ENCODE measurements around the gene ACTMAP. TPM values are rescaled to one million over a fixed set of nuclear protein-coding genes. Genes with fewer than 3 reads are reported as not detected.

The ACTMAP gene
- total and polyA plus RNA-seq, 12 donors: 2.2 to 28.0 (median 12.2) TPM

DNA sequence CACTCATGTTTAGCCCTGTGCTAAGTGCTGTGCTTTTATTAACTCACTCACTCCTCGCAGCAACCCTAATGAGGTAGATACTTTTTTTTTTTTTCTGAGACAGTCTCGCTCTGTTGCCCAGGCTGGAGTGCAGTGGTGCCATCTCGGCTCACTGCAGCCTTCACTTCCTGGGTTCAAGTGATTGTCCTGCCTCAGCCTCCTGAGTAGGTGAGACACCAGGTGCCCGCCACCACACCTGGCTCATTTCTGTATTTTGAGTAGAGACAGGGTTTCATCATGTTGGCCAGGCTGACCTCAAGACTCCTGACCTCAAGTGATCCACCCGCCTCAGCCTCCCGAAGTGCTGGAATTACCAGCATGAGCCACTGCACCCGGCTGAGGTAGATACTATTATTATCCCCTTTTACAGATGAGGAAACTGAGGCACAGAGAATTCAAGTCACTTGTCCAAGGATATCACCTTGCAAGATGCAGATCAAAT, 30.8 kb downstream of the ACTMAP start:
- TF ChIP-seq, protein P1, sequence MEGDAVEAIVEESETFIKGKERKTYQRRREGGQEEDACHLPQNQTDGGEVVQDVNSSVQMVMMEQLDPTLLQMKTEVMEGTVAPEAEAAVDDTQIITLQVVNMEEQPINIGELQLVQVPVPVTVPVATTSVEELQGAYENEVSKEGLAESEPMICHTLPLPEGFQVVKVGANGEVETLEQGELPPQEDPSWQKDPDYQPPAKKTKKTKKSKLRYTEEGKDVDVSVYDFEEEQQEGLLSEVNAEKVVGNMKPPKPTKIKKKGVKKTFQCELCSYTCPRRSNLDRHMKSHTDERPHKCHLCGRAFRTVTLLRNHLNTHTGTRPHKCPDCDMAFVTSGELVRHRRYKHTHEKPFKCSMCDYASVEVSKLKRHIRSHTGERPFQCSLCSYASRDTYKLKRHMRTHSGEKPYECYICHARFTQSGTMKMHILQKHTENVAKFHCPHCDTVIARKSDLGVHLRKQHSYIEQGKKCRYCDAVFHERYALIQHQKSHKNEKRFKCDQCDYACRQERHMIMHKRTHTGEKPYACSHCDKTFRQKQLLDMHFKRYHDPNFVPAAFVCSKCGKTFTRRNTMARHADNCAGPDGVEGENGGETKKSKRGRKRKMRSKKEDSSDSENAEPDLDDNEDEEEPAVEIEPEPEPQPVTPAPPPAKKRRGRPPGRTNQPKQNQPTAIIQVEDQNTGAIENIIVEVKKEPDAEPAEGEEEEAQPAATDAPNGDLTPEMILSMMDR (IDR thresholded peaks at IDR 0.05): no peak
- no peak for TF ChIP-seq POLR2A (IDR thresholded peaks at IDR 0.05)
- WGBS, 4 donors: 33 to 50% (median 47%) methylated on average over 7 of the region's 7 CpGs
- Histone ChIP-seq H3K9me3 (replicated peaks in 1 of 3) (no peaks in the 10 kb centered on the region), H3K36me3 (replicated peaks in 1 of 2) (peaks cover 0 to 11% of the 10 kb centered on the region in 2 donors), H3K4me1 (replicated peaks in 1 of 2) (peaks cover 53 to 56% of the 10 kb centered on the region in 2 donors), H3K4me3 (peak overlapping the region in 1 of 4 donors; percentile 72), H3K27ac (peak overlapping the region; percentile 8 to 97 (median 95)), H3K27me3 (no peaks in the 10 kb centered on the region)
- no peak for DNase-seq
- intact Hi-C loops (cut with DNase I): no loop called here

DNA sequence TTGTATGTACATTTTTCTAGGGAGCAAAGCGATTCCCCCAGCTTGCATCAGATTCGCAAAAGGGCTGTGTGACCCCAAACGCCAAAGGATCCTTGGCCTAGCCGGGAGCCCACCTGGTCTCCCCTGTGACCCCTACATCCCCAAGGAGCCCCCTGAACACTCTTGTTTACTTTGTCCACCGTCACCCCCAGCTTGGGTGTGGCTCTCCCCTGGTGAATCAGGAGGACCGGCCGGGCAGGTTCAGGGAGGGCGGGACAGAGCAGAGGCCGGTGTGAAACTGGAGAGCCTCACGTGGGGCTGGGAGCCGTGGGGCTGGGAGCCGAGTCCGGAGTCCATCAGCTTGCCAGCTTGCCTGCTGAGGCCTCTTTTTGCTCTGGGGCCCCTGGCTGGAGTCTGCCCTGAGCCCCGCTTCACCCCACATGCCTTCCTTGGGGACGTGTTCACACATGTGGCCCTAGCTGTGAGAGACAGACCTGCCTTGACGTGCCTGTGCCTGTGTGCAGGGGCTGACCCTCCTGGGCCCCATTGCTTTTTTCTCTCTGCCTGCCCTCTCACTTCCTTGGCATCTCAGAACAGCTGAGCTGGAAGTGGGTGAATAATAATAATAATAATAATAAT, 31.4 kb downstream of the ACTMAP start:
- peak in 1 of 2 donors; percentile 23 for TF ChIP-seq POLR2A (IDR thresholded peaks at IDR 0.05)
- TF ChIP-seq, protein P1 (IDR thresholded peaks at IDR 0.05): no peak
- WGBS, 4 donors: 4 to 18% (median 9%) methylated on average over 5 to 16 of the region's 16 CpGs
- DNase-seq: peak; percentile 50 to 81 (median 76)
- no peaks in the 10 kb centered on the region for H3K27me3 ChIP-seq
- intact Hi-C loops (cut with DNase I): no loop called here
- H3K9me3 ChIP-seq (replicated peaks in 1 of 3): no peaks in the 10 kb centered on the region
- H3K4me1 ChIP-seq (replicated peaks in 1 of 2): peaks cover 58 to 62% of the 10 kb centered on the region in 2 donors
- peak overlapping the region in 3 of 4 donors; percentile 29 to 72 (median 42) for H3K4me3 ChIP-seq
- H3K36me3 ChIP-seq (replicated peaks in 1 of 2): peaks cover 0 to 5% of the 10 kb centered on the region in 2 donors
- H3K27ac ChIP-seq: peak overlapping the region; percentile 92 to 97 (median 95)

- peaks cover 61 to 62% of the 10 kb centered on the region in 2 donors for H3K4me1 ChIP-seq (replicated peaks in 1 of 2)
- H3K27ac ChIP-seq: peak overlapping the region; percentile 92 to 97 (median 95)
- H3K4me3 ChIP-seq: peak overlapping the region; percentile 29 to 72 (median 40)
- no peaks in the 10 kb centered on the region for H3K27me3 ChIP-seq
- TF ChIP-seq, protein P1 (IDR thresholded peaks at IDR 0.05): no peak
- H3K9me3 ChIP-seq (replicated peaks in 1 of 3): no peaks in the 10 kb centered on the region
- H3K36me3 ChIP-seq (replicated peaks in 1 of 2): peaks cover 0 to 2% of the 10 kb centered on the region in 2 donors
- 13 to 28% (median 27%) methylated on average over 16 to 20 of the region's 20 CpGs for WGBS, 4 donors
- DNase-seq: peak; percentile 54 to 71 (median 64)
- intact Hi-C loops (cut with DNase I): no loop called here
Measured at GRCh38 chr19:40717880-40718773, 32.1 kb downstream of the ACTMAP start.

- H3K4me1 ChIP-seq (replicated peaks in 1 of 2): peaks cover 58 to 60% of the 10 kb centered on the region in 2 donors
- intact Hi-C loops (cut with DNase I): no loop called here
Measured at GRCh38 chr19:40717325-40717879, 32.9 kb downstream of the ACTMAP start.

More at GRCh38 chr19:40717325-40717879, 32.9 kb downstream of the ACTMAP start:
- DNase-seq: peak in 6 of 7 donors; percentile 53 to 80 (median 66)
- Histone ChIP-seq H3K4me3 (peak overlapping the region; percentile 7 to 72 (median 40)), H3K36me3 (replicated peaks in 1 of 2) (peaks cover 0 to 4% of the 10 kb centered on the region in 2 donors), H3K27me3 (no peaks in the 10 kb centered on the region), H3K9me3 (replicated peaks in 1 of 3) (no peaks in the 10 kb centered on the region), H3K27ac (peak overlapping the region; percentile 92 to 97 (median 95))
- TF ChIP-seq, protein P1 (IDR thresholded peaks at IDR 0.05): no peak
- TF ChIP-seq POLR2A (IDR thresholded peaks at IDR 0.05): peak in 1 of 2 donors; percentile 48
- 0 to 3% (median 1%) methylated on average over 8 to 20 of the region's 20 CpGs for WGBS, 4 donors

Data from adrenal gland (tissue), 12 donors.